Fibroblast of lung (primary cell): ENCODE measurements around the gene HNRNPL. TPM values are rescaled to one million over a fixed set of nuclear protein-coding genes. Genes with fewer than 3 reads are reported as not detected.

Experiments
- DNase-seq, 2 donors: peaks; one replicate each; pipeline versions ENCODE4 v3.0.0 to v3.0.0-alpha.2; 2010; ENCODE audit warnings: low read depth in 2 of 2
- H2AFZ ChIP-seq: 2 replicates; pipeline ENCODE4 v1.5.1; 2012; ENCODE audit warnings: low read length, control low read depth, inconsistent platforms
- H3K27ac ChIP-seq: 2 replicates; pipeline ENCODE4 v1.5.1; 2011; ENCODE audit warnings: low read length, control low read depth; ENCODE audit not compliant: insufficient read depth
- H3K27me3 ChIP-seq: 2 replicates; pipeline ENCODE4 v1.5.1; 2011; ENCODE audit warnings: mild to moderate bottlenecking, low read length; ENCODE audit not compliant: control insufficient read depth, insufficient read depth
- H3K36me3 ChIP-seq: 2 replicates; pipeline ENCODE4 v1.5.1; 2011; ENCODE audit warnings: low read length; ENCODE audit not compliant: control insufficient read depth, insufficient read depth
- H3K4me1 ChIP-seq: 2 replicates; pipeline ENCODE4 v1.5.1; 2011; ENCODE audit warnings: low read length; ENCODE audit not compliant: control insufficient read depth, insufficient read depth; ENCODE audit errors: extremely low read depth
- H3K4me2 ChIP-seq: 2 replicates; pipeline ENCODE4 v1.5.1; 2011; ENCODE audit warnings: low read length, control low read depth; ENCODE audit not compliant: insufficient read depth; ENCODE audit errors: extremely low read depth
- H3K4me3 ChIP-seq, 4 experiments: fragments of 200-600 bp in 1 of 4; sonication (generic) in 1 of 4; replicated peaks in 1 of 4; 2 replicates each; pipeline ENCODE4 v1.5.1; 2011 to 2016; ENCODE audit warnings: low read length in 4 of 4, low read depth in 3 of 4, mild to moderate bottlenecking in 3 of 4, control low read depth in 2 of 4, inconsistent platforms in 1 of 4, mixed read lengths in 1 of 4; ENCODE audit not compliant: insufficient read depth in 1 of 4; ENCODE audit errors: control extremely low read depth in 1 of 4
- H3K79me2 ChIP-seq: 2 replicates; pipeline ENCODE4 v1.5.1; 2012; ENCODE audit warnings: mild to moderate bottlenecking, low read length, inconsistent platforms; ENCODE audit not compliant: control insufficient read depth, insufficient read depth
- H3K9ac ChIP-seq: 2 replicates; pipeline ENCODE4 v1.5.1; 2011; ENCODE audit warnings: mild to moderate bottlenecking, low read length, control low read depth; ENCODE audit not compliant: insufficient read depth
- H3K9me3 ChIP-seq: 2 replicates; pipeline ENCODE4 v1.5.1; 2012; ENCODE audit warnings: low read depth, low read length; ENCODE audit not compliant: control insufficient read depth, insufficient read depth
- H4K20me1 ChIP-seq: 2 replicates; pipeline ENCODE4 v1.5.1; 2011; ENCODE audit warnings: low read length; ENCODE audit not compliant: control insufficient read depth, insufficient read depth; ENCODE audit errors: extremely low read depth
- CTCF ChIP-seq, 2 donors: IDR thresholded peaks in 1 of 2; conservative IDR thresholded peaks in 1 of 2; 1 replicate in 1 of 2; 2 replicates in 1 of 2; pipeline ENCODE4 v1.5.1; 2011 to 2012; ENCODE audit warnings: low read length in 2 of 2, control low read depth in 1 of 2, inconsistent platforms in 1 of 2, low read depth in 1 of 2, mild to moderate bottlenecking in 1 of 2
- EZH2 ChIP-seq: IDR thresholded peaks from 2 replicates; pipeline ENCODE4 v1.5.1; 2012; ENCODE audit warnings: low read length, control low read depth, mild to moderate bottlenecking; ENCODE audit errors: missing control alignments
- polyA minus RNA-seq: library from RNA; depleted of rRNA, polyadenylated mRNA; stranded (reverse); fragments of >200 nt; gene quantifications from 2 replicates; pipeline ENCODE4 v1.2.3, GENCODE V29; 2011; ENCODE audit warnings: low replicate concordance
- polyA plus RNA-seq, 2 donors: library from polyadenylated mRNA; depleted of rRNA in 1 of 2; stranded (reverse) in 1 of 2; unstranded in 1 of 2; fragments of >200 nt; gene quantifications; 2 replicates each; pipeline ENCODE4 v1.2.1, GENCODE V29; 2011 to 2012; ENCODE audit warnings: missing spikeins in 1 of 2
- total RNA-seq: library from RNA; depleted of rRNA; stranded (reverse); fragments of >200 nt; gene quantifications from 2 replicates; pipeline ENCODE4 v1.2.1, GENCODE V29; 2014

The HNRNPL gene
- total RNA-seq (144 and 184 TPM in 2 replicates), polyA plus RNA-seq (189 and 275 TPM in 2 replicates), polyA minus RNA-seq (386 and 558 TPM in 2 replicates)
- 309 and 382 TPM in 2 replicates for polyA plus RNA-seq (2012)

- H3K79me2 ChIP-seq = peaks cover 38% of the 10 kb centered on the region
- H2AFZ ChIP-seq = peak within 1 kb of the TSS; percentile 48
- no peaks in the 10 kb centered on the region for H3K27me3 ChIP-seq
- no peaks in the 10 kb centered on the region for H4K20me1 ChIP-seq
- H3K36me3 ChIP-seq = peaks cover 13% of the 10 kb centered on the region
- DNase-seq = peak in 1 of 2 donors; percentile 100
- H3K9me3 ChIP-seq = no peaks in the 10 kb centered on the region
- peak within 1 kb of the TSS; percentile 99 for H3K9ac ChIP-seq
- TF ChIP-seq EZH2 (no peak), CTCF (conservative IDR thresholded peaks at IDR 0.05 in 1 of 2, IDR thresholded peaks at IDR 0.05 in 1 of 2; ENCODE audit: low read depth in 1 of 2, low read length in 2 of 2) (peak; percentile 30 to 35)
- H3K4me2 ChIP-seq = peak within 1 kb of the TSS; percentile 100
- H3K27ac ChIP-seq = peak within 1 kb of the TSS; percentile 95
- peak within 1 kb of the TSS; percentile 69 to 99 (median 86) for H3K4me3 ChIP-seq
- peaks cover 11% of the 10 kb centered on the region for H3K4me1 ChIP-seq
Measured at GRCh38 chr19:38849860-38850435, at the start of gene HNRNPL. Gene HNRNPL, minus strand, starts transcription at chr19:38849986. Its CDS starts 20 bp downstream, at chr19:38849966.

GRCh38 chr19:38898788-38899446 lies 49.1 kb upstream of the HNRNPL start:
- TF ChIP-seq CTCF (conservative IDR thresholded peaks at IDR 0.05 in 1 of 2, IDR thresholded peaks at IDR 0.05 in 1 of 2; ENCODE audit: low read depth in 1 of 2, low read length in 2 of 2) = no peak
- TF ChIP-seq EZH2 = no peak
- Histone ChIP-seq H3K79me2 (peaks cover 5% of the 10 kb centered on the region), H3K4me1 (no peaks in the 10 kb centered on the region), H3K9me3 (no peaks in the 10 kb centered on the region), H3K9ac (peak overlapping the region; percentile 70), H2AFZ (peak overlapping the region; percentile 84), H3K27ac (peak overlapping the region; percentile 75), H3K36me3 (no peaks in the 10 kb centered on the region), H3K27me3 (no peaks in the 10 kb centered on the region), H4K20me1 (no peaks in the 10 kb centered on the region), H3K4me2 (peak overlapping the region; percentile 79), H3K4me3 (peak overlapping the region; percentile 55 to 92 (median 72))
- peak; percentile 12 to 13 for DNase-seq

GRCh38 chr19:38894968-38895367 lies 45.2 kb upstream of the HNRNPL start:
- TF ChIP-seq CTCF (conservative IDR thresholded peaks at IDR 0.05 in 1 of 2, IDR thresholded peaks at IDR 0.05 in 1 of 2; ENCODE audit: low read depth in 1 of 2, low read length in 2 of 2) (no peak), EZH2 (no peak)
- Histone ChIP-seq H3K79me2 (peaks cover 2% of the 10 kb centered on the region), H4K20me1 (no peaks in the 10 kb centered on the region), H3K27me3 (no peaks in the 10 kb centered on the region), H3K4me3 (no peak overlapping the region), H3K4me1 (no peaks in the 10 kb centered on the region), H3K27ac (no peak overlapping the region), H3K36me3 (no peaks in the 10 kb centered on the region), H3K4me2 (no peak overlapping the region), H3K9ac (no peak overlapping the region), H2AFZ (no peak overlapping the region), H3K9me3 (no peaks in the 10 kb centered on the region)
- DNase-seq = no peak
